Esophagus squamous epithelium (tissue), 5 donors: Measurements from ENCODE around the gene WAPL. TPM values are rescaled to one million over a fixed set of nuclear protein-coding genes. Genes with fewer than 3 reads are reported as not detected.
"Not testable (repeated sequence)": the region's sequence is repeated elsewhere in the genome, so short reads cannot be mapped to it uniquely, and the experiment has no call there.

ENCODE experiments used
- DNase-seq: peaks from one replicate; lab custom pipeline; 2025; lab: John Stamatoyannopoulos, UW
- H3K27ac ChIP-seq, 4 donors: fragments of 200-600 bp; sonication (generic); one replicate each; pipeline ENCODE4 v1.5.1; 2016 to 2019; ENCODE audit warnings: mild to moderate bottlenecking in 1 of 4
- H3K27me3 ChIP-seq, 4 donors: fragments of 200-600 bp; sonication (generic); 1 replicate in 3 of 4; 2 replicates in 1 of 4; pipeline versions ENCODE4 v1.5.1 to v1.6.0; 2017 to 2021; ENCODE audit warnings: antibody characterized with exemption in 1 of 4
- H3K36me3 ChIP-seq, 3 donors: fragments of 200-600 bp; sonication (generic); one replicate each; pipeline ENCODE4 v1.5.1; 2016 to 2019
- H3K4me1 ChIP-seq, 3 donors: fragments of 200-600 bp; sonication (generic); one replicate each; pipeline ENCODE4 v1.5.1; 2017 to 2019
- H3K4me3 ChIP-seq, 4 donors: fragments of 200-600 bp; sonication (generic); 1 replicate in 3 of 4; 2 replicates in 1 of 4; pipeline ENCODE4 v1.5.1; 2016 to 2019; ENCODE audit warnings: mild to moderate bottlenecking in 2 of 4, moderate library complexity in 1 of 4
- H3K9me3 ChIP-seq, 3 donors: fragments of 200-600 bp; sonication (generic); one replicate each; pipeline ENCODE4 v1.5.1; 2016 to 2019
- POLR2A ChIP-seq, 4 donors: fragments of 450-650 bp; IDR thresholded peaks; one replicate each; pipeline ENCODE4 v1.6.1; 2017; ENCODE audit warnings: antibody characterized with exemption in 4 of 4, mild to moderate bottlenecking in 4 of 4, moderate library complexity in 3 of 4
- WGBS, 2 donors: methylation state at CpG; one replicate each; pipeline ENCODE4 v1.1.5; 2018; 5-methylcytosine and 5-hydroxymethylcytosine counted together
- intact Hi-C: fragments of 100-400 bp; cut with DNase I; formaldehyde crosslinking; loops from one replicate; pipeline ENCODE4 v1.15.0; 2022
- total RNA-seq, 4 donors: library from RNA; depleted of rRNA; stranded (reverse); fragments of >200 nt; gene quantifications; one replicate each; pipeline ENCODE4 v1.1.0, GENCODE V29; 2016
- TF ChIP-seq, protein P1 (sequence below), 6 experiments: fragments of 450-650 bp in 4 of 6; fragments of 200-600 bp in 2 of 6; sonication (generic) in 2 of 6; IDR thresholded peaks; one replicate each; pipeline ENCODE4 v1.5.1; 2016 to 2019; ENCODE audit warnings: antibody characterized with exemption in 6 of 6, mild to moderate bottlenecking in 4 of 6, moderate library complexity in 4 of 6
- donor health status: DM: yes; HTN: yes; CAD: no.

Gene WAPL
- total RNA-seq, 4 donors from 2014 or later, result 21.4 to 44.4 (median 28.2) TPM

DNA sequence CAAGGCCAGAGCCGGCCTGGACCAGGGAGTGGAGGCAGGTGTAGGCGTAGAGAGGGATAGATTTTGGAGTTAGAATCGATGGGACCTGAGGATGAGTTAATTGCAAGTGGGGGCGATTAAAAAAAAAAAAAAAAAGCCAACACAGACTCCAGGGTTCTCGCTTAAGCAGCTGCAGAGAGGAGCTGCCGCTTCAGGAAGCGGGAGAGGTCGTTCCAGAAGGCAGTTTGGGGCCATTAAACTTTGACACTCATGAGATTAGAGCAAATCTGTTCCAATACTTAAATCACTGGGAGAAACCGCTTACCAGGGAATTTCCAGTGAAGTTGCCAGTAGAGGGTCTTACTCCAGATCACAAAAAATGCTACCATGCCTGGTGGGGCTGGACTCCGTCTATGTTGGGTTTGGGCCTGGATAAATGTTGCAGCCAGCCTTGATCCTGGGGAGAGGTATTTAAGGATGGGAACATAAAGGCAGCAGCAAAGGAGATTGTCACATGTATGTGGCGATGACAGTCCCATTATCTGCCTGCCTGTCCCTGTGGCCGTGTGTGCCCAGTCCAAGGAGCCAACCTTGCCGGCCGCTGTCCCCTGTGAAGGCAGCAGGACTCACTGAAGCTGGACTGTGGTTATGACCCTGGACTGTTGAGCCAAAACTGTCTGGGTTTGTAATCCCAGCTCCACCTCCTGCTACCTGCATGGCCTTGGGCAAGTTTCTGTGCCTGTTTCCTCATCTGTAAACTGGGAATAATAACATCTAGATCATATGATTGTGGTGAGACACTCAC lies 131.1 kb downstream of the WAPL start:
- DNase-seq, result no peak
- Histone ChIP-seq H3K27me3 (peaks cover 0 to 79% (median 5%) of the 10 kb centered on the region in 4 donors), H3K9me3 (no peaks in the 10 kb centered on the region), H3K4me1 (peaks cover 6 to 10% (median 6%) of the 10 kb centered on the region in 3 donors), H3K36me3 (no peaks in the 10 kb centered on the region), H3K27ac (no peak overlapping the region), H3K4me3 (no peak overlapping the region)
- 80 to 81% methylated on average over 10 to 13 of the region's 14 CpGs for WGBS, 2 donors
- no peak for TF ChIP-seq POLR2A (IDR thresholded peaks at IDR 0.05)
- TF ChIP-seq, protein P1, sequence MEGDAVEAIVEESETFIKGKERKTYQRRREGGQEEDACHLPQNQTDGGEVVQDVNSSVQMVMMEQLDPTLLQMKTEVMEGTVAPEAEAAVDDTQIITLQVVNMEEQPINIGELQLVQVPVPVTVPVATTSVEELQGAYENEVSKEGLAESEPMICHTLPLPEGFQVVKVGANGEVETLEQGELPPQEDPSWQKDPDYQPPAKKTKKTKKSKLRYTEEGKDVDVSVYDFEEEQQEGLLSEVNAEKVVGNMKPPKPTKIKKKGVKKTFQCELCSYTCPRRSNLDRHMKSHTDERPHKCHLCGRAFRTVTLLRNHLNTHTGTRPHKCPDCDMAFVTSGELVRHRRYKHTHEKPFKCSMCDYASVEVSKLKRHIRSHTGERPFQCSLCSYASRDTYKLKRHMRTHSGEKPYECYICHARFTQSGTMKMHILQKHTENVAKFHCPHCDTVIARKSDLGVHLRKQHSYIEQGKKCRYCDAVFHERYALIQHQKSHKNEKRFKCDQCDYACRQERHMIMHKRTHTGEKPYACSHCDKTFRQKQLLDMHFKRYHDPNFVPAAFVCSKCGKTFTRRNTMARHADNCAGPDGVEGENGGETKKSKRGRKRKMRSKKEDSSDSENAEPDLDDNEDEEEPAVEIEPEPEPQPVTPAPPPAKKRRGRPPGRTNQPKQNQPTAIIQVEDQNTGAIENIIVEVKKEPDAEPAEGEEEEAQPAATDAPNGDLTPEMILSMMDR (IDR thresholded peaks at IDR 0.05), result no peak
- intact Hi-C loops, result no loop called here

DNA sequence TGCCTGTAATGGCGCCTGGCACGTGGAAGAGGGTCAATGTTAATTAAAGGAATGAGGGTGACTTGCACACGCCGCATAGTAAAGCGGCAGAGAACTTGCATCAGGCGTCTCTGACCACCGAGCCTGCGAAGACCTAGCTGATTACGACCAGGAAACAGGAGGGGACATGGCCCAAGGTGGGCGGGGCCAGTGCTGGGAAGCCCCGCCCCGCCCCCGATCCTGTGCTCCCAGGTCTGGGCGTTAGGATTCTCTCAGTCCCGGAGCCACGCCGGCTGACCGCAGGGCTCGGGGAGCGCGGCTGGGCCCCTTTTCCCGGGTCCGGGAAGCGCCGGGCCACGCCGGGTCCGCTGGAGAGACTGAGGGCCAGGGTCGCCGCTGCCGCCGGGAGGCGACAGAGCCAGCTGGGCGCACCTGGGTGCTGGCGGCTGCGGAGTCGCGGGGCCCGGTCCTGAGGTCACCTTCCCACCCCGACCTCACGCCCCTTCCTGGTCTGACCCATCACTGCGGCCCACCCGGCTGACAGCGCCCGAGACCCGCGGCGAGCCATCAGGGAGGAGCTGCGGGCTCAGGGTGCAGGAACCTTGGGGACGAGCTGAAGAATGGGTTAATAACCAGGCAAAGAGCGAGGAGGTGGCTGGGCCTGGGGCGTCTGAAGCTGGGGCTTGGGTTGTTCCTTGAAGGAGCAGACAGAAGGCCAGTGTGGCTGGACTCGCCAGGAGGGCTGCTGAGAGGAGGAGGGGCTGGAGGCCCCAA lies 132.0 kb downstream of the WAPL start:
- H3K9me3 ChIP-seq, result no peaks in the 10 kb centered on the region

DNA sequence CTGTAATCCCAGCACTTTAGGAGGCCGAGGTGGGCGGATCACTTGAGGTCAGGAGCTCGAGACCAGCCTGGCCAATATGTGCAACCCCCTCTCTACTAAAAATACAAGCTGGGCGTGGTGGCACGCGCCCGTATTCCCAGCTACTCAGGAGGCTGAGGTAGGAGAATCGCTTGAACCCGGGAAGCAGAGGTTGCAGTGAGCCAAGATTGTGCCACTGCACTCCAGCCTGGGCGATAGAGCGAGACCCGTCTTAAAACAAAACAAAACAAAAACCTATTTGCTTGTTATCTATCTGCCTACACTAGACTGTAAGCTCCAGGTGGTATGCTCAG lies 132.5 kb downstream of the WAPL start:
- Histone ChIP-seq H3K4me1 (peaks cover 6 to 10% (median 6%) of the 10 kb centered on the region in 3 donors), H3K4me3 (peak overlapping the region in 3 of 4 donors; percentile 4 to 57 (median 30)), H3K27me3 (peaks cover 0 to 84% (median 5%) of the 10 kb centered on the region in 4 donors)
- DNase-seq, H3K27ac ChIP-seq, intact Hi-C loops, H3K9me3 ChIP-seq, H3K36me3 ChIP-seq: not testable (repeated sequence)
- 0 to 35% methylated on average over 1 to 4 of the region's 12 CpGs for WGBS, 2 donors

More for the DNA sequence above, 132.0 kb downstream of the WAPL start:
- intact Hi-C loops, result no loop called here
- Histone ChIP-seq H3K27me3 (peaks cover 0 to 81% (median 5%) of the 10 kb centered on the region in 4 donors), H3K36me3 (no peaks in the 10 kb centered on the region), H3K27ac (no peak overlapping the region), H3K4me1 (peaks cover 6 to 10% (median 6%) of the 10 kb centered on the region in 3 donors), H3K4me3 (peak overlapping the region; percentile 4 to 57 (median 20))
- no peak for TF ChIP-seq POLR2A (IDR thresholded peaks at IDR 0.05)
- TF ChIP-seq, protein P1 (IDR thresholded peaks at IDR 0.05), result no peak
- 24 to 29% methylated on average over 17 to 22 of the region's 53 CpGs for whole genome bisulfite sequencing, 2 donors
- no peak for DNase-seq

DNA sequence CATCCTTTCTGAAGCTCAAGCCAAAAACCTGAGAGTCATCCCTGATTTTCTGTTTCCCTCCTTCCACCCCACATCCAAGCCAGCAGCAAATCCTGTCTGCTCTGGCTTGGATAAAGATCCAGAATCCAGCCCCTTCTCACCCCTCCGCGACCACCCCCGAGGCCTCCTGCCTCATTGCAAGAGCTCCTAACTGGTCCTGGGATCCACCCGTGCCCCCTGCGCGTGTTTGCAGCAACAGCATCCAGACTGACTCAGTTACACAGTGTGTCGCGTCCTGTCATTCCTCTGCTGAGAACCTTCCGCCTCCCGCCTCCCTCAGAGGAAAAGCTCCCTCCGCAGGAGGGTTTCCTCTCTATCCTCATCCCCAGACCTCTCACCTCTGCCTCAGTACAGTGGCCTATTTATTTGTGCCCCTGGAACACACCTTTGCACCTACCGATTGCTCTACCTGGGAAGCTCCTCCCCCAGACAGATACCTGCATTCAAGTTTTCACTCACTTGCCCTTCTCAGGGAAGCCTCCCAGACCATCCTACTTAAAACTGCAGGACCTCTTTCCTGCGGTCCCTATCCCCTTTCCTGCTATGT lies 133.4 kb downstream of the WAPL start:
- no peak for TF ChIP-seq POLR2A (IDR thresholded peaks at IDR 0.05)
- TF ChIP-seq, protein P1 (IDR thresholded peaks at IDR 0.05), result no peak
- Histone ChIP-seq H3K27me3 (peaks cover 0 to 76% (median 5%) of the 10 kb centered on the region in 4 donors), H3K4me1 (peaks cover 6 to 10% (median 6%) of the 10 kb centered on the region in 3 donors), H3K27ac (no peak overlapping the region), H3K9me3 (no peaks in the 10 kb centered on the region), H3K4me3 (no peak overlapping the region), H3K36me3 (no peaks in the 10 kb centered on the region)
- no peak for DNase-seq
- WGBS, 2 donors, result 55 to 61% methylated on average over 13 of the region's 13 CpGs
- intact Hi-C loops, result no loop called here

DNA sequence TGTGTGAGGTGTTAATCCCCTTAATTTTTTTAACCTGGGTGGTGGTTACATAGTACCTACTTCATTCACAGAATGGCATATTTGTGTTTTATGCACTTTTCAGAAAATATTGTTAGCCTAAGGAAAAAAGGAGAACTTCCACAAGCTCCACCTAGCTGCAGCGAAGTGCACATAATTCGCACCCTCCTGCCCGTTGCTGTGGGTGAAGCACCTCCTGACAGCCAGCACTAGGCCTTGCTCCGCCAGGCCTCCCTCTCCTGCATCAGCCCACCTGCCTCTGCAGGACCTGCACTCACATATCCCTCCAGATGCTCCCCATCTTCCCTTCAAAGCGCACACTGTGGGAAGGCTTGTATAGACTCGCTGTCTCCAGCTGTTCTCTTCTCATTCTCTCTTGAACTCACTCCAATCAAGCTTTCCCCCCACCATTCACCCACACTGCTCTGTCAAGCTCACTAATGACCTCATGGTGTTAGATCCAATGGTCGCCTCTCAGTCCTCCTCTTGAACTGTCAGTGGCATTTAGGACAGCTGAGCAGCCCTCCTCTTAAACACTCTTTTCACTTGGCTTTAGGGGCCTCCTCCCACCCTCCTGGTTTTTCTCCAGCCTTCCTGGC lies 134.3 kb downstream of the WAPL start:
- Histone ChIP-seq H3K4me3 (no peak overlapping the region), H3K27me3 (peaks cover 0 to 72% (median 5%) of the 10 kb centered on the region in 4 donors), H3K4me1 (peaks cover 6 to 10% (median 6%) of the 10 kb centered on the region in 3 donors), H3K36me3 (no peaks in the 10 kb centered on the region), H3K27ac (no peak overlapping the region), H3K9me3 (no peaks in the 10 kb centered on the region)
- TF ChIP-seq POLR2A (IDR thresholded peaks at IDR 0.05), result no peak
- TF ChIP-seq, protein P1 (IDR thresholded peaks at IDR 0.05), result no peak
- DNase-seq, result no peak
- WGBS, 2 donors, result 59 to 70% methylated on average over 7 of the region's 7 CpGs
- intact Hi-C loops, result no loop called here
